Right lobe of liver (tissue), 4 donors: ENCODE results near the gene WDFY2.

Experiments
- CTCF ChIP-seq, 4 donors: fragments of 200-600 bp in 3 of 4; fragments of 450-650 bp in 1 of 4; IDR thresholded peaks; one replicate each; pipeline versions ENCODE4 v1.5.1 to v1.8.0; 2016 to 2022; ENCODE audit warnings: antibody characterized with exemption in 4 of 4, mild to moderate bottlenecking in 2 of 4
- POLR2A ChIP-seq: fragments of 450-650 bp; IDR thresholded peaks from one replicate; pipeline ENCODE4 v1.6.1; 2017; ENCODE audit warnings: antibody characterized with exemption, mild to moderate bottlenecking
- donor health status: DM: no; HTN: no; CAD: no.
- donor health status: DM: no; HTN: no; CAD: no.
- donor health status: DM: no; HTN: yes; CAD: no.

DNA sequence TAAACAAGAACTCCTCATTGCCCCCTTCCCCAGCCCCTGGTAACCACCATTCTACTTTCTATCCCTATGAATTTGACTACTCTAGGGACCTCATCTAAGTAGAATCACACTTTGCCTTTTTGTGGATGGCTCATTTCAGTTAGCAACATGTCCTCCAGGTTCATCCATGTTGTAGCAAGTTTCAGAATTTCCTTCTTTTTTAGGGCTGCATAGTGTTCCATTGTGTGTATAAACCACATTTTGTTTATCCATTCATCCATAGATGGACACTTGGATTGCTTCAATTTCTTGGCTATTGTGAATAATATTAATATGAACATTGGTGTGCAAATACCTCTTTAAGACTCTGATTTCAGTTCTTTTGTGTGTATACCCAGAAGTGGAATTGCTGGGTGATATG is 224.5 kb downstream of the WDFY2 start:
- no peak for TF ChIP-seq CTCF (IDR thresholded peaks at IDR 0.05)
- TF ChIP-seq POLR2A: no peak
